Measurements from ENCODE around the gene ZSCAN18. TPM values are rescaled to one million over a fixed set of nuclear protein-coding genes. Genes with fewer than 3 reads are reported as not detected.

ZSCAN18 gene
- total RNA-seq, 4 donors from 2014 or later: 30.4 to 50.0 (median 42.8) TPM

GRCh38 chr19:58129284-58129683, 31.3 kb upstream of the ZSCAN18 start:
- Histone ChIP-seq H3K27me3 (no peaks in the 10 kb centered on the region), H3K9me3 (peaks cover 99 to 100% of the 10 kb centered on the region in 2 donors), H3K4me3 (no peak overlapping the region), H3K4me1 (no peaks in the 10 kb centered on the region), H3K27ac (no peak overlapping the region), H3K36me3 (peaks cover 0 to 87% (median 36%) of the 10 kb centered on the region in 4 donors)
- DNase-seq: no peak
- TF ChIP-seq POLR2AphosphoS5 (IDR thresholded peaks at IDR 0.05): no peak
- TF ChIP-seq EP300 (IDR thresholded peaks at IDR 0.05; ENCODE audit: low read depth): no peak
- TF ChIP-seq CTCF (IDR thresholded peaks at IDR 0.05): no peak
- TF ChIP-seq POLR2A (IDR thresholded peaks at IDR 0.05): no peak
- 95 to 97% methylated on average over 3 of the region's 3 CpGs for WGBS, 2 donors (ENCODE audit: low coverage in 1 of 2)
- in situ Hi-C loops (cut with MboI; ENCODE audit: low pct_ligation_motif_present in 1 of 4, low pct_unique_long_range_greater_than_20kb in 1 of 4, low sequenced_read_pairs in 3 of 4): no loop called here
- intact Hi-C loops (cut with DNase I; ENCODE audit: low total_unique reads): no loop called here

GRCh38 chr19:58128041-58128685, 30.1 kb upstream of the ZSCAN18 start:
- DNase-seq: no peak
- TF ChIP-seq EP300 (IDR thresholded peaks at IDR 0.05; ENCODE audit: low read depth): no peak
- no peak for TF ChIP-seq POLR2A (IDR thresholded peaks at IDR 0.05)
- no peak for TF ChIP-seq POLR2AphosphoS5 (IDR thresholded peaks at IDR 0.05)
- TF ChIP-seq CTCF (IDR thresholded peaks at IDR 0.05): no peak
- Histone ChIP-seq H3K4me1 (no peaks in the 10 kb centered on the region), H3K4me3 (no peak overlapping the region), H3K36me3 (peaks cover 0 to 76% (median 30%) of the 10 kb centered on the region in 4 donors), H3K27me3 (no peaks in the 10 kb centered on the region), H3K27ac (no peak overlapping the region), H3K9me3 (peaks cover 98 to 100% of the 10 kb centered on the region in 2 donors)
- intact Hi-C loops (cut with DNase I; ENCODE audit: low total_unique reads): no loop called here
- in situ Hi-C loops (cut with MboI; ENCODE audit: low pct_ligation_motif_present in 1 of 4, low pct_unique_long_range_greater_than_20kb in 1 of 4, low sequenced_read_pairs in 3 of 4): no loop called here
- WGBS, 2 donors (ENCODE audit: low coverage in 1 of 2): 87 to 97% methylated on average over 5 to 12 of the region's 12 CpGs

- no peaks in the 10 kb centered on the region for H3K4me1 ChIP-seq
- H3K27ac ChIP-seq: no peak overlapping the region
- in situ Hi-C loops (cut with MboI; ENCODE audit: low pct_ligation_motif_present in 1 of 4, low pct_unique_long_range_greater_than_20kb in 1 of 4, low sequenced_read_pairs in 3 of 4): no loop called here
- no peak overlapping the region for H3K4me3 ChIP-seq
- 53% methylated on average over 5 of the region's 5 CpGs; no CpG with 5 or more reads in 1 of the 2 donors for WGBS, 2 donors (ENCODE audit: low coverage in 1 of 2)
- DNase-seq: no peak
- TF ChIP-seq CTCF (IDR thresholded peaks at IDR 0.05) (no peak), POLR2A (IDR thresholded peaks at IDR 0.05) (no peak), POLR2AphosphoS5 (IDR thresholded peaks at IDR 0.05) (no peak), EP300 (IDR thresholded peaks at IDR 0.05; ENCODE audit: low read depth) (no peak)
- H3K36me3 ChIP-seq: peaks cover 0 to 27% (median 6%) of the 10 kb centered on the region in 4 donors
- H3K27me3 ChIP-seq: no peaks in the 10 kb centered on the region
- intact Hi-C loops (cut with DNase I; ENCODE audit: low total_unique reads): no loop called here
- H3K9me3 ChIP-seq: peaks cover 77 to 96% of the 10 kb centered on the region in 2 donors
Measured at GRCh38 chr19:58123354-58123753, 25.3 kb upstream of the ZSCAN18 start.

- H3K27ac ChIP-seq: no peak overlapping the region
- no peak for DNase-seq
- no peaks in the 10 kb centered on the region for H3K27me3 ChIP-seq
- intact Hi-C loops (cut with DNase I; ENCODE audit: low total_unique reads): no loop called here
- H3K9me3 ChIP-seq: peaks cover 63 to 91% of the 10 kb centered on the region in 2 donors
- H3K36me3 ChIP-seq: no peaks in the 10 kb centered on the region
- H3K4me3 ChIP-seq: no peak overlapping the region
- H3K4me1 ChIP-seq: no peaks in the 10 kb centered on the region
- in situ Hi-C loops (cut with MboI; ENCODE audit: low pct_ligation_motif_present in 1 of 4, low pct_unique_long_range_greater_than_20kb in 1 of 4, low sequenced_read_pairs in 3 of 4): no loop called here
- WGBS, 2 donors (ENCODE audit: low coverage in 1 of 2): 65 to 74% methylated on average over 5 of the region's 5 CpGs
- TF ChIP-seq EP300 (IDR thresholded peaks at IDR 0.05; ENCODE audit: low read depth) (no peak), POLR2AphosphoS5 (IDR thresholded peaks at IDR 0.05) (no peak), CTCF (IDR thresholded peaks at IDR 0.05) (no peak), POLR2A (IDR thresholded peaks at IDR 0.05) (no peak)
Measured at GRCh38 chr19:58118979-58119733, 21.1 kb upstream of the ZSCAN18 start.
